Endothelial cell (in vitro differentiated cells): Measurements from ENCODE around the gene GNG4. TPM values are rescaled to one million over a fixed set of nuclear protein-coding genes. Genes with fewer than 3 reads are reported as not detected.

ENCODE experiments used
- DNase-seq: peaks from one replicate; pipeline ENCODE4 v3.0.0; 2021; ENCODE audit warnings: low spot score
- H3K27ac Mint-ChIP-seq: one replicate; pipeline ENCODE4 v1.8.0; 2021; ENCODE audit warnings: mixed read lengths, inconsistent platforms; ENCODE audit not compliant: unreplicated experiment
- H3K27me3 Mint-ChIP-seq: one replicate; pipeline ENCODE4 v1.8.0; 2021; ENCODE audit warnings: mild to moderate bottlenecking, moderate library complexity, mixed read lengths, inconsistent platforms; ENCODE audit not compliant: unreplicated experiment
- H3K36me3 Mint-ChIP-seq: one replicate; pipeline ENCODE4 v1.8.0; 2021; ENCODE audit warnings: mild to moderate bottlenecking, low read depth, mixed read lengths, inconsistent platforms; ENCODE audit not compliant: unreplicated experiment
- H3K4me1 Mint-ChIP-seq: one replicate; pipeline ENCODE4 v1.8.0; 2021; ENCODE audit warnings: mild to moderate bottlenecking, mixed read lengths, inconsistent platforms; ENCODE audit not compliant: unreplicated experiment
- H3K4me3 Mint-ChIP-seq: one replicate; pipeline ENCODE4 v1.8.0; 2021; ENCODE audit warnings: mild to moderate bottlenecking, mixed read lengths, inconsistent platforms; ENCODE audit not compliant: unreplicated experiment
- H3K9me3 Mint-ChIP-seq: one replicate; pipeline ENCODE4 v1.8.0; 2021; ENCODE audit warnings: mixed read lengths, inconsistent platforms; ENCODE audit not compliant: unreplicated experiment
- total RNA-seq: library from RNA; stranded (reverse); fragmentation: NEBNext Ultra II Directional; extraction: Animal tissue kit (Norgen Biotek cat#: 25700); gene quantifications from one replicate; pipeline ENCODE4 v1.2.1, GENCODE V29; 2021; ENCODE audit not compliant: unreplicated experiment
- TF ChIP-seq, protein P1 (sequence below): fragments of 200-600 bp; sonication (generic); IDR thresholded peaks from one replicate; pipeline ENCODE4 v1.5.0; 2021; ENCODE audit warnings: antibody characterized with exemption; ENCODE audit not compliant: unreplicated experiment

The GNG4 gene
- total RNA-seq, 1 donor from 2014 or later: 1.8 TPM

DNA sequence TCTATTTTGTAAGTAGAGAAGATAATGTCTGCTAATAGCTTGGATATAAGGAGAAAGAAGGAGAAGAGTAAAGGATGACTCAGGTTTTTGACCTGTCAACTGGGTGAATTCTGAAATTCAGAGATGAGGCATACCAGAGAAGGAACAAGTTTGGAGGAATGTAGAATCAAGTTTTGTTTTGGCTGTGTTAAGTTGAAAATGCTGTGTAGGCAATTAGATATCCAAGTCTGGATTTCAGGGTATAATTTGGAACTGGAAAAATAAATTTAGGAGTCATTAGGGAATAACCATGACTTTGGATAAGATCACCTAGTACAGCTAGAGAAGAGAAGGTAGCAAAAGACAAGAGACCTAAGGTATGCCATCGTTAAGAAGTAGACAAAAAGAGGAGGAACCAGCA lies 22.4 kb upstream of the GNG4 start:
- no peak for DNase-seq
- Mint-ChIP-seq H3K4me1 (no peaks in the 10 kb centered on the region), H3K9me3 (peaks cover 8% of the 10 kb centered on the region), H3K36me3 (peaks cover 51% of the 10 kb centered on the region), H3K27me3 (no peaks in the 10 kb centered on the region), H3K4me3 (no peak overlapping the region), H3K27ac (no peak overlapping the region)
- TF ChIP-seq, protein P1, sequence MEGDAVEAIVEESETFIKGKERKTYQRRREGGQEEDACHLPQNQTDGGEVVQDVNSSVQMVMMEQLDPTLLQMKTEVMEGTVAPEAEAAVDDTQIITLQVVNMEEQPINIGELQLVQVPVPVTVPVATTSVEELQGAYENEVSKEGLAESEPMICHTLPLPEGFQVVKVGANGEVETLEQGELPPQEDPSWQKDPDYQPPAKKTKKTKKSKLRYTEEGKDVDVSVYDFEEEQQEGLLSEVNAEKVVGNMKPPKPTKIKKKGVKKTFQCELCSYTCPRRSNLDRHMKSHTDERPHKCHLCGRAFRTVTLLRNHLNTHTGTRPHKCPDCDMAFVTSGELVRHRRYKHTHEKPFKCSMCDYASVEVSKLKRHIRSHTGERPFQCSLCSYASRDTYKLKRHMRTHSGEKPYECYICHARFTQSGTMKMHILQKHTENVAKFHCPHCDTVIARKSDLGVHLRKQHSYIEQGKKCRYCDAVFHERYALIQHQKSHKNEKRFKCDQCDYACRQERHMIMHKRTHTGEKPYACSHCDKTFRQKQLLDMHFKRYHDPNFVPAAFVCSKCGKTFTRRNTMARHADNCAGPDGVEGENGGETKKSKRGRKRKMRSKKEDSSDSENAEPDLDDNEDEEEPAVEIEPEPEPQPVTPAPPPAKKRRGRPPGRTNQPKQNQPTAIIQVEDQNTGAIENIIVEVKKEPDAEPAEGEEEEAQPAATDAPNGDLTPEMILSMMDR: no peak

DNA sequence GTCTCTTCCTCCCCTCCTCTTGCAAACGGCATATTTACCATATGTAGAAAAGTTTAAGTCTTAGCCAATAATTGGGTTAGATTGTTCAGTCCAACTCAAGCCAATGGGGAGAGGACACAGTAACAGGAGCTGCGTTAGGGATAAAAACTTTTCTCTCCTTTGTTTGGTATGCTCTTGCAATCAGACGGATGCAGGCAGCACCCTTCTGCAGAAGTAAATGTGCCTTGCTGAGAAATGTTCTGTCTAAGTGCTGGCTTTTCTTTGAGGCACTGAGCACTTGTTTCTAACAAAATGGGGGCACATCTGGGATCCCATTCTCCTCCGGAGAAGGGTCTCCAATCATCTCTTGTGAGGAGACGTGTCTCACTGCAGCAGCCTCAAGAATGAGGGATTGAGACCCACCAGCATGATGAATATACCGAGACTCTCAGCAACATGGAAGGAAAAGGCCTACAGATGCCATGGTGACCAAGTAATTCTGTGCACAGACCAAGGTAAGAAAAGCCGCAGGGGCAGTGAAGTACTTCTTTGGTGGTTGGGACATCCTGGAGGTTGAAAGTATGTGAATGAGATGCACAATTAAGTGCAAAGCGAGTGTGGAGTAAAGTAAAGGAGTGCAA lies 20.7 kb upstream of the GNG4 start:
- Mint-ChIP-seq H3K36me3 (peaks cover 41% of the 10 kb centered on the region), H3K4me1 (no peaks in the 10 kb centered on the region), H3K4me3 (peak overlapping the region; percentile 17), H3K27me3 (no peaks in the 10 kb centered on the region), H3K9me3 (peaks cover 8% of the 10 kb centered on the region), H3K27ac (no peak overlapping the region)
- TF ChIP-seq, protein P1: no peak
- DNase-seq: no peak

DNA sequence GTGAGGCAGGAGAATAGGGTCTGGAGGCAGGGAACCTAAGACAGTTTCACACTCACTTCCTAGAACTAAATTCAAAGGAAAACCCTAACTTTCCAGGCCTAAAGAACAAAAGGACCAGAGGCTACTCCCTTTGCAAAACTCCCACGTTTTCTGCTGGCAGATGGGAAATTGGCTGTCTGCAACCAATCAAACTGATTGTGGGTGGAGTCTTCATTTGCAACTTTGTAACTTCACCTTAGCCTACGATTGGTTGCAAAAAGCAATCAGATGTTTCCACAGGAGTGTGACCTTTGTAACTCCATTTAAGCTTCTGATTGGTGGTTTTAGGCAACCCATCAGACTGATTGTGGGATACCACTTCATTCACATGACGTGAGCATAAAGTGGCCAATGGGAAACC lies 19.7 kb upstream of the GNG4 start:
- Mint-ChIP-seq H3K4me1 (no peaks in the 10 kb centered on the region), H3K4me3 (no peak overlapping the region), H3K36me3 (peaks cover 33% of the 10 kb centered on the region), H3K27me3 (no peaks in the 10 kb centered on the region), H3K9me3 (peaks cover 8% of the 10 kb centered on the region), H3K27ac (no peak overlapping the region)
- TF ChIP-seq, protein P1: no peak
- no peak for DNase-seq

DNA sequence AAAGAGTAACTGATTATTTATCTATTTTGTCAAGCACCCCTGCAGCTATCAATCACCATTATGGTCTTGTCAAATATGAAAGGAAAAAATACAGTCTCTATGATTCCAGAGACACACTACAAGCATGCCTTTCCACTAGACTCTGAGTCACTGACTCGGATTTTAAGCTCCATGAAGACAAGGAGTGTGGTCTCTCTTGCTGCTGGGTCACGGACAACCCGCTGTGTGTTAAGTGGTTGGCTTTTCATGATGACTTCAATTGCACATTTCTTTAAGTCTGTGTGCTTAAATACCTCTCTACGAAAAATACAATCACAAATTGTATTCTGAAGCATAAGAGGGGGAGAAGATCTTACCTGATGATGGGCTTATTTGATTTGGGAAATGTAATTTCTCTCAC lies 14.0 kb upstream of the GNG4 start:
- TF ChIP-seq, protein P1: no peak
- no peaks in the 10 kb centered on the region for H3K27me3 Mint-ChIP-seq
- H3K4me1 Mint-ChIP-seq: no peaks in the 10 kb centered on the region
- no peaks in the 10 kb centered on the region for H3K9me3 Mint-ChIP-seq
- DNase-seq: no peak
- H3K4me3 Mint-ChIP-seq: no peak overlapping the region
- no peaks in the 10 kb centered on the region for H3K36me3 Mint-ChIP-seq
- no peak overlapping the region for H3K27ac Mint-ChIP-seq

DNA sequence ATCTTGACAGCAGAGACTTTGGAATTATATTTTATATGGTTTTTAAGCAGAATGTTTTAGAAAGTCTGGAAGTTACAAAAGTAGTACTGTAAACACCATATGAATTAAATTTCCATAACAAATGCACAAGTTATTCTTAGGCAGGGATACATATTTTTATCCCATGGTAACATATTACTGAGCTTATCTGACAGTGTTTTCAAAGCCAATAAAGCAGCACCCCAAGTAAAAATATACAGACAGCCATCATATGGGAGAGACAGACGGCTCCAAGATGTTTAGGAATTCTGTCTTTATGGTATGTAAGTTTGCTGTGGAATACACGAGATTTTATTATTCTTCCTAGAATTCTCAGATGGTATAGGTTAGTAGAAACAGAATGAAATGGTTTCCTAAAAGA lies 12.0 kb upstream of the GNG4 start:
- Mint-ChIP-seq H3K4me1 (no peaks in the 10 kb centered on the region), H3K4me3 (no peak overlapping the region), H3K9me3 (no peaks in the 10 kb centered on the region), H3K27me3 (no peaks in the 10 kb centered on the region), H3K27ac (no peak overlapping the region), H3K36me3 (no peaks in the 10 kb centered on the region)
- DNase-seq: no peak
- TF ChIP-seq, protein P1: no peak
